ENCODE measurements around the gene MED13.

The MED13 gene

DNA sequence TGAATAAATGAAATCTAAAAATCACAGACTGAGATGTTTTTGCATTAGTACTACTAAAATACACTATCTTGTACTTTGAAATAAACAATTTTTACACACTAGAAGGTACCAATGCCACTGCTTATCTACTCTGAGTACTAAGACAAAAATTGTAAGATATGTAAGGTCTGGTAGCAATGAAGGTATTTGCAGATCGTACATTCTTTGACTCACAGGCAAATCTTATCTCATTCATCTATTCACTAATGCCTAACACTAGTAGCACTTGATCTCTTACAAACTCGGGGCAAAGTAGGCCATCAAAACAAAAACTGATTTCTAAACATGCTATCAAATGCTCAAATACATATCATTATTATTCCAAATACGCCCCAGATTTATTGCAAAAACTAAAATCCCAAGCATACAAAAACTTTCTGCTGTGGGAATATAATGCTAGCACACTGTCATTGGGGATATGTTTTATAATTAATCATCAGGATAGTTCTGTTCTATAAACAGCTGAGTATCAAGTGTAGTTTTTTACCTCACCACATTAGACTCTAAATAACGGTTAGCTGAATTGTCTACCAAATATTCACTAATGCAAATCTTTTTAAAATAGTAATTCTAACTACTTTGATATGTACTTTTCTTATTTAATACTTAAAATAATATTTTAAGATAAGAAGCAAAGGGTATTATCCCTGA, 68.0 kb downstream of the MED13 start:
- Histone ChIP-seq H3K36me3 (ENCODE audit: low read length) (peaks cover 20% of the 10 kb centered on the region; the same call in 1 of the 2 replicates), H2AFZ (ENCODE audit: low read depth, low read length, severe bottlenecking) (no peak overlapping the region), H3F3A (ENCODE audit: insufficient read depth) (0 out of 2 replicates have a peak, but pooled peaks cover 4% of the 10 kb centered on the region), H3K4me2 (ENCODE audit: low read depth, low read length, poor library complexity, severe bottlenecking) (no peak overlapping the region), H3K79me2 (ENCODE audit: insufficient read depth, low read length) (peaks cover 44% of the 10 kb centered on the region), H3K4me3 (ENCODE audit: insufficient read depth, low read length, poor library complexity, severe bottlenecking) (no peak overlapping the region), H3K9me3 (ENCODE audit: insufficient read depth, low read length) (no peaks in the 10 kb centered on the region), H3K9ac (ENCODE audit: low read length) (no peak overlapping the region), H4K20me1 (ENCODE audit: low read depth, low read length) (no peaks in the 10 kb centered on the region; the same call in 1 of the 2 replicates), H3K27me3 (ENCODE audit: low read length) (no peaks in the 10 kb centered on the region), H3K27ac (ENCODE audit: low read depth, low read length) (no peak overlapping the region), H3K9me2 (replicated peaks; ENCODE audit: insufficient read depth, low read length) (no peaks in the 10 kb centered on the region)
- TF ChIP-seq, protein P1, sequence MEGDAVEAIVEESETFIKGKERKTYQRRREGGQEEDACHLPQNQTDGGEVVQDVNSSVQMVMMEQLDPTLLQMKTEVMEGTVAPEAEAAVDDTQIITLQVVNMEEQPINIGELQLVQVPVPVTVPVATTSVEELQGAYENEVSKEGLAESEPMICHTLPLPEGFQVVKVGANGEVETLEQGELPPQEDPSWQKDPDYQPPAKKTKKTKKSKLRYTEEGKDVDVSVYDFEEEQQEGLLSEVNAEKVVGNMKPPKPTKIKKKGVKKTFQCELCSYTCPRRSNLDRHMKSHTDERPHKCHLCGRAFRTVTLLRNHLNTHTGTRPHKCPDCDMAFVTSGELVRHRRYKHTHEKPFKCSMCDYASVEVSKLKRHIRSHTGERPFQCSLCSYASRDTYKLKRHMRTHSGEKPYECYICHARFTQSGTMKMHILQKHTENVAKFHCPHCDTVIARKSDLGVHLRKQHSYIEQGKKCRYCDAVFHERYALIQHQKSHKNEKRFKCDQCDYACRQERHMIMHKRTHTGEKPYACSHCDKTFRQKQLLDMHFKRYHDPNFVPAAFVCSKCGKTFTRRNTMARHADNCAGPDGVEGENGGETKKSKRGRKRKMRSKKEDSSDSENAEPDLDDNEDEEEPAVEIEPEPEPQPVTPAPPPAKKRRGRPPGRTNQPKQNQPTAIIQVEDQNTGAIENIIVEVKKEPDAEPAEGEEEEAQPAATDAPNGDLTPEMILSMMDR (IDR thresholded peaks at IDR 0.05; ENCODE audit: insufficient read depth, low read length, poor library complexity, severe bottlenecking), result no peak
- no peak for TF ChIP-seq EZH2phosphoT487 (conservative IDR thresholded peaks at IDR 0.05; ENCODE audit: low read length)

DNA sequence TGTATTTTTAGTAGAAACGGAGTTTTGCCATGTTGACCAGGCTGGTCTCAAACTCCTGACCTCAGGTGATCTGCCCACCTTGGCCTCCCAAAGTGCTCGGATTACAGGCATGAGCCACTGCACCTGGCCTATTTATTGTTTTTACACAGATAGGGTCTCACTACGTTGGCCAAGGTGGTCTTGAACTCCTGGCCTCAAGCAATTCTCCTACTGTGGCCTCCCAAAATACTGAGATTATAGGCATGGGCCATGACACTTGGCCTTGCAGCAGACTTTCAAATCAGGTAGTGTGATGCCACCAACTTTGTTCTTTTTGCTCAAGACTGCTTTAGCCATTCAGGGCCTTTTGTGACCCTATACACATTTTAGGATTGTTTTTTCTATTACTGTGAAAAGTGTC, 75.6 kb downstream of the MED13 start:
- TF ChIP-seq, protein P1 (IDR thresholded peaks at IDR 0.05; ENCODE audit: insufficient read depth, low read length, poor library complexity, severe bottlenecking), result no peak
- TF ChIP-seq EZH2phosphoT487 (conservative IDR thresholded peaks at IDR 0.05; ENCODE audit: low read length), result no peak
- no peaks in the 10 kb centered on the region for H4K20me1 ChIP-seq (ENCODE audit: low read depth, low read length)
- H3K4me2 ChIP-seq (ENCODE audit: low read depth, low read length, poor library complexity, severe bottlenecking), result no peak overlapping the region

DNA sequence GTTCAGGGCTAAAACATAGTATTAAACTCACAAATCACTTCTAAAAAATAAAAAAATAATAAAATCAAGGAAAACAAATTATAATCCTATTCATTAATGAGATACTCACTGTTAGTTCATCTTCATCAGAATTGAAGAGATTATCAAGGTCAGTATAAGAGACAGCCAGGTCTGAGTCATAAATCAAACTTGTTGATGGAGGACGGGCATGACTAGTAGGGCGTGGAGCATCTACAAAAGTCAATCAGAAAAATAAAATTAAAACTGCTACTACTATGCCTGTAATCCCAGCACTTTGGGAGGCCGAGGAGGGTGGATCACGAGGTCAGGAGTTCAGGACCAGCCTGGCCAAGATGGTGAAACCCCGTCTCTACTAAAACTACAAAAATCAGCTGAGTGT, 78.2 kb downstream of the MED13 start:
- H3K27ac ChIP-seq (ENCODE audit: low read depth, low read length), result no peak overlapping the region
- no peaks in the 10 kb centered on the region; the same call in 1 of the 2 replicates for H3F3A ChIP-seq (ENCODE audit: insufficient read depth)
- no peak overlapping the region for H2AFZ ChIP-seq (ENCODE audit: low read depth, low read length, severe bottlenecking)
- no peaks in the 10 kb centered on the region for H3K9me3 ChIP-seq (ENCODE audit: insufficient read depth, low read length)
- no peaks in the 10 kb centered on the region for H3K27me3 ChIP-seq (ENCODE audit: low read length)
- H3K79me2 ChIP-seq (ENCODE audit: insufficient read depth, low read length), result 0 out of 2 replicates have a peak, but pooled peaks cover under 1% of the 10 kb centered on the region
- H3K4me2 ChIP-seq (ENCODE audit: low read depth, low read length, poor library complexity, severe bottlenecking), result no peak overlapping the region
- no peak overlapping the region for H3K4me3 ChIP-seq (ENCODE audit: insufficient read depth, low read length, poor library complexity, severe bottlenecking)
- peaks cover 45% of the 10 kb centered on the region for H3K36me3 ChIP-seq (ENCODE audit: low read length)
- no peaks in the 10 kb centered on the region for H3K9me2 ChIP-seq (replicated peaks; ENCODE audit: insufficient read depth, low read length)
- TF ChIP-seq EZH2phosphoT487 (conservative IDR thresholded peaks at IDR 0.05; ENCODE audit: low read length), result no peak
- TF ChIP-seq, protein P1 (IDR thresholded peaks at IDR 0.05; ENCODE audit: insufficient read depth, low read length, poor library complexity, severe bottlenecking), result no peak
- no peak overlapping the region for H3K9ac ChIP-seq (ENCODE audit: low read length)
- no peaks in the 10 kb centered on the region for H4K20me1 ChIP-seq (ENCODE audit: low read depth, low read length)

More for the DNA sequence above, 75.6 kb downstream of the MED13 start:
- no peaks in the 10 kb centered on the region for H3K27me3 ChIP-seq (ENCODE audit: low read length)
- H3F3A ChIP-seq (ENCODE audit: insufficient read depth), result no peaks in the 10 kb centered on the region; the same call in 1 of the 2 replicates
- H3K9me2 ChIP-seq (replicated peaks; ENCODE audit: insufficient read depth, low read length), result no peaks in the 10 kb centered on the region
- H3K36me3 ChIP-seq (ENCODE audit: low read length), result peaks cover 28% of the 10 kb centered on the region
- H3K4me3 ChIP-seq (ENCODE audit: insufficient read depth, low read length, poor library complexity, severe bottlenecking), result no peak overlapping the region
- no peaks in the 10 kb centered on the region for H3K9me3 ChIP-seq (ENCODE audit: insufficient read depth, low read length)
- H2AFZ ChIP-seq (ENCODE audit: low read depth, low read length, severe bottlenecking), result no peak overlapping the region
- H3K9ac ChIP-seq (ENCODE audit: low read length), result no peak overlapping the region
- H3K79me2 ChIP-seq (ENCODE audit: insufficient read depth, low read length), result no peaks in the 10 kb centered on the region
- H3K27ac ChIP-seq (ENCODE audit: low read depth, low read length), result no peak overlapping the region
